ENCODE data around the gene CDC42BPB.

CDC42BPB gene

GRCh38 chr14:102965282-102965681 is 92.1 kb downstream of the CDC42BPB start:
- no peak for TF ChIP-seq CTCF (IDR thresholded peaks at IDR 0.05)
- Histone ChIP-seq H3K4me3 (no peak overlapping the region), H3K36me3 (peaks cover 99 to 100% (median 100%) of the 10 kb centered on the region in 3 donors), H3K9me3 (no peaks in the 10 kb centered on the region), H3K27ac (no peak overlapping the region), H3K27me3 (no peaks in the 10 kb centered on the region), H3K4me1 (no peaks in the 10 kb centered on the region)
- no peak for DNase-seq
- intact Hi-C loops (cut with DNase I; ENCODE audit: low total_unique reads): no loop called here

- H3K4me3 ChIP-seq: no peak overlapping the region
- peaks cover 99 to 100% (median 100%) of the 10 kb centered on the region in 3 donors for H3K36me3 ChIP-seq
- DNase-seq: no peak
- H3K27me3 ChIP-seq: no peaks in the 10 kb centered on the region
- intact Hi-C loops (cut with DNase I; ENCODE audit: low total_unique reads): no loop called here
- H3K27ac ChIP-seq: no peak overlapping the region
- TF ChIP-seq CTCF (IDR thresholded peaks at IDR 0.05): no peak
- H3K9me3 ChIP-seq: no peaks in the 10 kb centered on the region
- no peaks in the 10 kb centered on the region for H3K4me1 ChIP-seq
Observed at GRCh38 chr14:102964152-102964730, 93.1 kb downstream of the CDC42BPB start.

- H3K4me1 ChIP-seq: no peaks in the 10 kb centered on the region
- no peak overlapping the region for H3K4me3 ChIP-seq
- TF ChIP-seq CTCF (IDR thresholded peaks at IDR 0.05): no peak
- intact Hi-C loops (cut with DNase I; ENCODE audit: low total_unique reads): no loop called here
- H3K27me3 ChIP-seq: no peaks in the 10 kb centered on the region
- peaks cover 99 to 100% (median 100%) of the 10 kb centered on the region in 3 donors for H3K36me3 ChIP-seq
- H3K9me3 ChIP-seq: no peaks in the 10 kb centered on the region
- H3K27ac ChIP-seq: no peak overlapping the region
- DNase-seq: no peak
Observed at GRCh38 chr14:102962111-102962627, 95.2 kb downstream of the CDC42BPB start.

- TF ChIP-seq CTCF (IDR thresholded peaks at IDR 0.05): no peak
- Histone ChIP-seq H3K9me3 (no peaks in the 10 kb centered on the region), H3K27me3 (no peaks in the 10 kb centered on the region), H3K4me3 (no peak overlapping the region), H3K4me1 (no peaks in the 10 kb centered on the region), H3K27ac (no peak overlapping the region), H3K36me3 (peaks cover 86 to 100% (median 95%) of the 10 kb centered on the region in 3 donors)
- intact Hi-C loops (cut with DNase I; ENCODE audit: low total_unique reads): no loop called here
- DNase-seq: no peak
Observed at GRCh38 chr14:102958461-102958860, 98.9 kb downstream of the CDC42BPB start.

- intact Hi-C loops (cut with DNase I; ENCODE audit: low total_unique reads): no loop called here
- H3K4me1 ChIP-seq: no peaks in the 10 kb centered on the region
- H3K9me3 ChIP-seq: no peaks in the 10 kb centered on the region
- TF ChIP-seq CTCF (IDR thresholded peaks at IDR 0.05): no peak
- no peak overlapping the region for H3K4me3 ChIP-seq
- no peak overlapping the region for H3K27ac ChIP-seq
- DNase-seq: no peak
- H3K36me3 ChIP-seq: peaks cover 86 to 100% (median 95%) of the 10 kb centered on the region in 3 donors
- H3K27me3 ChIP-seq: no peaks in the 10 kb centered on the region
Observed at GRCh38 chr14:102957222-102957621, 100.1 kb downstream of the CDC42BPB start.
